ENCODE data around the gene TMEM239. TPM values are rescaled to one million over a fixed set of nuclear protein-coding genes. Genes with fewer than 3 reads are reported as not detected.
"Not testable (repeated sequence)": the region's sequence is repeated elsewhere in the genome, so short reads cannot be mapped to it uniquely, and the experiment has no call there.

Gene TMEM239
- polyA plus RNA-seq, 10 donors: 0.03 TPM; not detected in 9

- DNase-seq: peak in 2 of 3 donors; percentile 18 to 53
Measured at GRCh38 chr20:2820084-2820895, 4.1 kb downstream of the TMEM239 start.

- DNase-seq: no peak
Measured at GRCh38 chr20:2820896-2821869, 5.0 kb downstream of the TMEM239 start.

- DNase-seq: no peak
Measured at GRCh38 chr20:2822073-2822472, 5.9 kb downstream of the TMEM239 start.

- no peak for DNase-seq
Measured at GRCh38 chr20:2825761-2826160, 9.6 kb downstream of the TMEM239 start.

GRCh38 chr20:2826655-2827054 lies 10.5 kb downstream of the TMEM239 start:
- no peak for DNase-seq

- DNase-seq: no peak
Measured at GRCh38 chr20:2829376-2829775, 13.2 kb downstream of the TMEM239 start.

- not testable (repeated sequence) for DNase-seq
Measured at GRCh38 chr20:2831206-2831605, 15.0 kb downstream of the TMEM239 start.

- DNase-seq: no peak
Measured at GRCh38 chr20:2833761-2834160, 17.6 kb downstream of the TMEM239 start.

GRCh38 chr20:2834401-2835110 lies 18.4 kb downstream of the TMEM239 start:
- DNase-seq: no peak

- no peak for DNase-seq
Measured at GRCh38 chr20:2835331-2835796, 19.2 kb downstream of the TMEM239 start.

GRCh38 chr20:2836035-2836434 lies 19.9 kb downstream of the TMEM239 start:
- no peak for DNase-seq

- no peak for DNase-seq
Measured at GRCh38 chr20:2837221-2837960, 21.2 kb downstream of the TMEM239 start.

- DNase-seq: no peak
Measured at GRCh38 chr20:2838170-2838797, 22.1 kb downstream of the TMEM239 start.

GRCh38 chr20:2838847-2839671 lies 22.9 kb downstream of the TMEM239 start:
- no peak for DNase-seq

GRCh38 chr20:2839732-2840137 lies 23.6 kb downstream of the TMEM239 start:
- no peak for DNase-seq

- peak; percentile 85 to 97 (median 92) for DNase-seq
Measured at GRCh38 chr20:2840138-2840966, 24.2 kb downstream of the TMEM239 start, which contains the start of the genes PCED1A and VPS16. PCED1A (minus strand) TSS chr20:2840655; CDS start chr20:2839912, 743 bp downstream. VPS16 (plus strand) TSS chr20:2840745; CDS start chr20:2840775, 30 bp downstream.

GRCh38 chr20:2840967-2841531 lies 24.9 kb downstream of the TMEM239 start:
- DNase-seq: peak; percentile 43 to 90 (median 78)

GRCh38 chr20:2845607-2846006 lies 29.4 kb downstream of the TMEM239 start:
- no peak for DNase-seq

Measured in muscle of back (tissue), 11 donors.